Muscle layer of colon (tissue), 2 donors: ENCODE data around the gene EPS15.

ENCODE experiments used
- H3K27ac ChIP-seq: one replicate; pipeline ENCODE4 v1.7.0; 2013; ENCODE audit warnings: low read depth, mild to moderate bottlenecking, low read length, moderate library complexity
- H3K27me3 ChIP-seq, 2 donors: one replicate each; pipeline ENCODE4 v1.7.0; 2013; ENCODE audit warnings: low read length in 2 of 2, mild to moderate bottlenecking in 2 of 2; ENCODE audit not compliant: insufficient read depth in 2 of 2, control insufficient read depth in 1 of 2
- H3K36me3 ChIP-seq: one replicate; pipeline ENCODE4 v1.7.0; 2013; ENCODE audit warnings: mild to moderate bottlenecking, low read length; ENCODE audit not compliant: insufficient read depth
- H3K4me1 ChIP-seq: one replicate; pipeline ENCODE4 v1.7.0; 2013; ENCODE audit warnings: mild to moderate bottlenecking, low read length; ENCODE audit not compliant: insufficient read depth
- H3K4me3 ChIP-seq, 2 donors: one replicate each; pipeline ENCODE4 v1.7.0; 2013; ENCODE audit warnings: low read length in 2 of 2, low read depth in 1 of 2, mild to moderate bottlenecking in 1 of 2, moderate library complexity in 1 of 2
- H3K9ac ChIP-seq: one replicate; pipeline ENCODE4 v1.7.0; 2013; ENCODE audit warnings: low read length
- H3K9me3 ChIP-seq: one replicate; pipeline ENCODE4 v1.7.0; 2013; ENCODE audit warnings: mild to moderate bottlenecking, low read length
- donor health status: abdominal sarcoma.
- donor health status: Adenocarcinoma of cecum.

EPS15 gene

GRCh38 chr1:51435878-51436277, 83.2 kb downstream of the EPS15 start:
- no peaks in the 10 kb centered on the region for H3K4me1 ChIP-seq
- peaks cover 41% of the 10 kb centered on the region for H3K36me3 ChIP-seq
- no peaks in the 10 kb centered on the region for H3K9me3 ChIP-seq
- H3K9ac ChIP-seq, result no peak overlapping the region
- H3K4me3 ChIP-seq, result no peak overlapping the region
- no peak overlapping the region for H3K27ac ChIP-seq
- no peaks in the 10 kb centered on the region for H3K27me3 ChIP-seq

GRCh38 chr1:51433972-51434510, 85.0 kb downstream of the EPS15 start:
- Histone ChIP-seq H3K27ac (no peak overlapping the region), H3K9ac (no peak overlapping the region), H3K9me3 (no peaks in the 10 kb centered on the region), H3K36me3 (peaks cover 43% of the 10 kb centered on the region), H3K4me1 (no peaks in the 10 kb centered on the region), H3K27me3 (no peaks in the 10 kb centered on the region), H3K4me3 (no peak overlapping the region)

GRCh38 chr1:51433269-51433971, 85.6 kb downstream of the EPS15 start:
- Histone ChIP-seq H3K4me3 (no peak overlapping the region), H3K4me1 (no peaks in the 10 kb centered on the region), H3K9ac (no peak overlapping the region), H3K27me3 (no peaks in the 10 kb centered on the region), H3K36me3 (peaks cover 38% of the 10 kb centered on the region), H3K9me3 (no peaks in the 10 kb centered on the region), H3K27ac (no peak overlapping the region)

GRCh38 chr1:51432146-51432545, 86.9 kb downstream of the EPS15 start:
- H3K27me3 ChIP-seq, result no peaks in the 10 kb centered on the region
- no peak overlapping the region for H3K9ac ChIP-seq
- H3K27ac ChIP-seq, result no peak overlapping the region
- no peaks in the 10 kb centered on the region for H3K4me1 ChIP-seq
- H3K9me3 ChIP-seq, result no peaks in the 10 kb centered on the region
- peaks cover 47% of the 10 kb centered on the region for H3K36me3 ChIP-seq
- no peak overlapping the region for H3K4me3 ChIP-seq

- no peaks in the 10 kb centered on the region for H3K4me1 ChIP-seq
- H3K9ac ChIP-seq, result no peak overlapping the region
- peaks cover 18% of the 10 kb centered on the region for H3K36me3 ChIP-seq
- no peaks in the 10 kb centered on the region for H3K9me3 ChIP-seq
- no peak overlapping the region for H3K27ac ChIP-seq
- H3K4me3 ChIP-seq, result no peak overlapping the region
- H3K27me3 ChIP-seq, result no peaks in the 10 kb centered on the region
Observed at GRCh38 chr1:51427438-51427837, 91.6 kb downstream of the EPS15 start.

- no peaks in the 10 kb centered on the region for H3K27me3 ChIP-seq
- no peak overlapping the region for H3K4me3 ChIP-seq
- peaks cover 18% of the 10 kb centered on the region for H3K36me3 ChIP-seq
- H3K9me3 ChIP-seq, result no peaks in the 10 kb centered on the region
- no peak overlapping the region for H3K27ac ChIP-seq
- H3K9ac ChIP-seq, result no peak overlapping the region
- H3K4me1 ChIP-seq, result no peaks in the 10 kb centered on the region
Observed at GRCh38 chr1:51425955-51426354, 93.1 kb downstream of the EPS15 start.

- H3K9ac ChIP-seq, result no peak overlapping the region
- H3K36me3 ChIP-seq, result peaks cover 17% of the 10 kb centered on the region
- no peaks in the 10 kb centered on the region for H3K9me3 ChIP-seq
- H3K4me1 ChIP-seq, result no peaks in the 10 kb centered on the region
- no peaks in the 10 kb centered on the region for H3K27me3 ChIP-seq
- no peak overlapping the region for H3K27ac ChIP-seq
- no peak overlapping the region for H3K4me3 ChIP-seq
Observed at GRCh38 chr1:51425273-51425672, 93.8 kb downstream of the EPS15 start.

- Histone ChIP-seq H3K9me3 (no peaks in the 10 kb centered on the region), H3K27ac (no peak overlapping the region), H3K36me3 (peaks cover 13% of the 10 kb centered on the region), H3K9ac (no peak overlapping the region), H3K27me3 (no peaks in the 10 kb centered on the region), H3K4me1 (no peaks in the 10 kb centered on the region), H3K4me3 (no peak overlapping the region)
Observed at GRCh38 chr1:51423073-51423821, 95.8 kb downstream of the EPS15 start.

GRCh38 chr1:51422367-51423072, 96.5 kb downstream of the EPS15 start:
- Histone ChIP-seq H3K27ac (no peak overlapping the region), H3K9me3 (no peaks in the 10 kb centered on the region), H3K36me3 (peaks cover 7% of the 10 kb centered on the region), H3K4me1 (no peaks in the 10 kb centered on the region), H3K4me3 (no peak overlapping the region), H3K27me3 (no peaks in the 10 kb centered on the region), H3K9ac (no peak overlapping the region)

GRCh38 chr1:51421964-51422363, 97.1 kb downstream of the EPS15 start:
- no peak overlapping the region for H3K27ac ChIP-seq

GRCh38 chr1:51420867-51421627, 98.0 kb downstream of the EPS15 start:
- Histone ChIP-seq H3K4me3 (no peak overlapping the region), H3K9me3 (no peaks in the 10 kb centered on the region), H3K9ac (no peak overlapping the region), H3K4me1 (no peaks in the 10 kb centered on the region), H3K27ac (no peak overlapping the region), H3K27me3 (no peaks in the 10 kb centered on the region), H3K36me3 (no peaks in the 10 kb centered on the region)

More at GRCh38 chr1:51421964-51422363, 97.1 kb downstream of the EPS15 start:
- Histone ChIP-seq H3K4me1 (no peaks in the 10 kb centered on the region), H3K36me3 (peaks cover 1% of the 10 kb centered on the region), H3K27me3 (no peaks in the 10 kb centered on the region), H3K9ac (no peak overlapping the region), H3K9me3 (no peaks in the 10 kb centered on the region), H3K4me3 (no peak overlapping the region)
